CD14-positive monocyte (primary cell): ENCODE results near the gene HEY2. TPM values are rescaled to one million over a fixed set of nuclear protein-coding genes. Genes with fewer than 3 reads are reported as not detected.

Experiments
- DNase-seq, 3 donors: peaks; one replicate each; pipeline ENCODE4 v3.0.0-alpha.2; 2011 to 2022
- H2AFZ ChIP-seq: 2 replicates; pipeline ENCODE4 v1.6.0; 2012; ENCODE audit warnings: mild to moderate bottlenecking, low read depth, low read length, inconsistent platforms; ENCODE audit not compliant: insufficient read depth, poor library complexity, severe bottlenecking
- H3K27ac ChIP-seq, 2 donors: 1 replicate in 1 of 2; 2 replicates in 1 of 2; pipeline ENCODE4 v1.5.1; 2012 to 2013; ENCODE audit warnings: low read length in 2 of 2, control low read depth in 1 of 2, inconsistent platforms in 1 of 2, low read depth in 1 of 2, mild to moderate bottlenecking in 1 of 2
- H3K27me3 ChIP-seq, 2 donors: one replicate each; pipeline versions ENCODE4 v1.6.0 to v1.6.1; 2011 to 2013; ENCODE audit warnings: low read length in 2 of 2; ENCODE audit not compliant: control insufficient read depth in 2 of 2, insufficient read depth in 2 of 2
- H3K36me3 ChIP-seq, 2 donors: replicated peaks in 1 of 2; 1 replicate in 1 of 2; 2 replicates in 1 of 2; pipeline versions ENCODE4 v1.5.1 to v1.6.1; 2012 to 2013; ENCODE audit warnings: low read length in 2 of 2, control low read depth in 1 of 2, inconsistent platforms in 1 of 2, mild to moderate bottlenecking in 1 of 2; ENCODE audit not compliant: insufficient read depth in 2 of 2, control insufficient read depth in 1 of 2
- H3K4me1 ChIP-seq, 2 donors: 1 replicate in 1 of 2; 2 replicates in 1 of 2; pipeline versions ENCODE4 v1.5.1 to v1.6.1; 2012 to 2013; ENCODE audit warnings: low read length in 2 of 2, control low read depth in 1 of 2, inconsistent platforms in 1 of 2, mild to moderate bottlenecking in 1 of 2, moderate library complexity in 1 of 2; ENCODE audit not compliant: insufficient read depth in 2 of 2, control insufficient read depth in 1 of 2
- H3K4me2 ChIP-seq: replicated peaks from 2 replicates; pipeline ENCODE3; 2012; ENCODE audit warnings: low read length, moderate library complexity, mild to moderate bottlenecking; ENCODE audit not compliant: poor library complexity, severe bottlenecking; ENCODE audit errors: extremely low read depth
- H3K4me3 ChIP-seq, 3 experiments: fragments of 200-600 bp in 1 of 3; sonication (generic) in 1 of 3; replicated peaks in 1 of 3; 1 replicate in 2 of 3; 2 replicates in 1 of 3; pipeline ENCODE4 v1.5.1; 2011 to 2013; ENCODE audit warnings: low read length in 3 of 3, mild to moderate bottlenecking in 3 of 3, control low read depth in 2 of 3, low read depth in 2 of 3, inconsistent platforms in 1 of 3, moderate library complexity in 1 of 3
- H3K79me2 ChIP-seq: 2 replicates; pipeline ENCODE4 v1.6.0; 2012; ENCODE audit warnings: mild to moderate bottlenecking, control low read depth, inconsistent platforms, low read length, moderate library complexity; ENCODE audit not compliant: insufficient read depth
- H3K9ac ChIP-seq: 2 replicates; pipeline ENCODE4 v1.6.0; 2017; ENCODE audit warnings: low read length, mild to moderate bottlenecking; ENCODE audit not compliant: insufficient read depth, poor library complexity, severe bottlenecking
- H3K9me3 ChIP-seq, 2 donors: replicated peaks in 1 of 2; 1 replicate in 1 of 2; 2 replicates in 1 of 2; pipeline versions ENCODE4 v1.5.1 to v1.6.1; 2012 to 2013; ENCODE audit warnings: low read length in 2 of 2, control low read depth in 1 of 2; ENCODE audit not compliant: control insufficient read depth in 1 of 2, insufficient read depth in 1 of 2
- H4K20me1 ChIP-seq: 2 replicates; pipeline ENCODE4 v1.6.0; 2012; ENCODE audit warnings: mild to moderate bottlenecking, low read length, control low read depth, moderate library complexity; ENCODE audit not compliant: insufficient read depth
- H3K27ac Mint-ChIP-seq, 7 donors: one replicate each; pipeline ENCODE4 v1.8.0; 2020; ENCODE audit warnings: mild to moderate bottlenecking in 7 of 7, mixed read lengths in 7 of 7, moderate library complexity in 6 of 7, inconsistent platforms in 2 of 7
- H3K27me3 Mint-ChIP-seq, 3 donors: one replicate each; pipeline ENCODE4 v1.8.0; 2021 to 2022; ENCODE audit warnings: low read depth in 3 of 3, mild to moderate bottlenecking in 3 of 3, mixed read lengths in 3 of 3, moderate library complexity in 3 of 3, inconsistent platforms in 1 of 3
- H3K36me3 Mint-ChIP-seq, 2 donors: one replicate each; pipeline ENCODE4 v1.8.0; 2020; ENCODE audit warnings: mixed read lengths in 2 of 2, inconsistent platforms in 1 of 2, mild to moderate bottlenecking in 1 of 2
- H3K4me1 Mint-ChIP-seq: one replicate; pipeline ENCODE4 v1.8.0; 2020; ENCODE audit warnings: mild to moderate bottlenecking, mixed read lengths
- H3K4me3 Mint-ChIP-seq, 2 donors: one replicate each; pipeline ENCODE4 v1.8.0; 2020; ENCODE audit warnings: mild to moderate bottlenecking in 2 of 2, mixed read lengths in 2 of 2, moderate library complexity in 1 of 2
- H3K9me3 Mint-ChIP-seq, 7 donors: one replicate each; pipeline ENCODE4 v1.8.0; 2020 to 2022; ENCODE audit warnings: mixed read lengths in 7 of 7, mild to moderate bottlenecking in 6 of 7, moderate library complexity in 6 of 7, inconsistent platforms in 2 of 7
- WGBS: methylation state at CpG from one replicate; pipeline ENCODE4 v1.1.5; 2013; ENCODE audit warnings: missing lambda C conversion rate; ENCODE audit not compliant: insufficient coverage; 5-methylcytosine and 5-hydroxymethylcytosine counted together
- intact Hi-C, 2 donors: fragments of 100-400 bp; cut with micrococcal nuclease; formaldehyde crosslinking; loops; one replicate each; pipeline versions ENCODE4 v1.15.0 to v1.15.1; 2023
- polyA plus RNA-seq, 3 donors: library from polyadenylated mRNA; depleted of rRNA in 1 of 3; unstranded in 2 of 3; stranded (reverse) in 1 of 3; fragments of 300-500 nt in 2 of 3; fragments of >200 nt in 1 of 3; fragmentation: Illumina TruSeq in 2 of 3; gene quantifications; 1 replicate in 2 of 3; 2 replicates in 1 of 3; pipeline ENCODE4 v1.2.3, GENCODE V29; 2012 to 2021
- TF ChIP-seq, protein P1 (sequence below): fragments of 200-600 bp; IDR thresholded peaks from one replicate; pipeline ENCODE4 v1.8.0; 2022; ENCODE audit warnings: antibody characterized with exemption, mild to moderate bottlenecking

HEY2 gene
- polyA plus RNA-seq, 3 donors, result not detected

DNA sequence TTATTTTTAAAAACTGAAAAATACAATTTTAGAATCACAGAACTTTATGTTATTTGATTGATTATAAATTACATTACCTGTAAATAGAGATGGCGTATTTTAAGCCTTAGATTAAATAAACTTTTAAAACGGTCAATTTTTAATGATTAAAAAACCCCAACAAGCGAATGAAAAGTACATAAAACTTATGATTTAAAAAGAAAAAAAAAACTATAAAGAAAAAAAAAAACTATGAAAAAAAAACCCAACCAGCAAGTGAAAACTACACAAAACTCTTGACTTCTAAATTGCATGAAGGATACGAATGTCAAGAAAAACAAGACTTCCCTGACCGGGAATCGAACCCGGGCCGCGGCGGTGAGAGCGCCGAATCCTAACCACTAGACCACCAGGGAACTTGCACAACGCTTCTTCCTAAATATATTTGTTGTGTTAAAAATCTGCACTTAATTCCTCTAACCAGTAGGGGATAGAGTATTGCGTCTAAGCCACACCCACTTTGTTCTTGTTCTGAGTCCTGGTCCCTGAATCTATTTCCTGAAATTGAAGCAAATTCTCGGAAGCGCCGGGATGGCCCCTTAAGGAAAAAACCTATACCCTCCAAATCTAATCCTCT lies 30.6 kb downstream of the HEY2 start:
- H3K9me3 Mint-ChIP-seq, result peaks cover 0 to 3% (median 0%) of the 10 kb centered on the region in 7 donors
- Histone ChIP-seq H3K9me3 (peaks cover 0 to 4% of the 10 kb centered on the region in 2 donors), H3K4me1 (peaks cover 7 to 14% of the 10 kb centered on the region in 2 donors), H3K27me3 (peaks cover 0 to 3% of the 10 kb centered on the region in 2 donors), H3K36me3 (no peaks in the 10 kb centered on the region), H3K4me3 (peak overlapping the region; percentile 64 to 98 (median 84)), H3K79me2 (no peaks in the 10 kb centered on the region), H3K4me2 (peak overlapping the region; percentile 94), H2AFZ (peak overlapping the region; percentile 93), H4K20me1 (no peaks in the 10 kb centered on the region), H3K27ac (peak overlapping the region; percentile 74 to 94), H3K9ac (peak overlapping the region; percentile 84)
- intact Hi-C loops, result loop anchor here (2.0 to 10.0 kb wide), 3 partner anchors 55 to 177 kb away; partner anchors contain the start of gene HINT3 (in 2 of the 2)
- H3K27me3 Mint-ChIP-seq, result peaks cover 7 to 13% (median 10%) of the 10 kb centered on the region in 3 donors
- peak; percentile 88 to 99 (median 92) for DNase-seq
- no peaks in the 10 kb centered on the region for H3K36me3 Mint-ChIP-seq
- H3K4me1 Mint-ChIP-seq, result no peaks in the 10 kb centered on the region
- 0% methylated on average over 3 of the region's 17 CpGs for WGBS
- TF ChIP-seq, protein P1, sequence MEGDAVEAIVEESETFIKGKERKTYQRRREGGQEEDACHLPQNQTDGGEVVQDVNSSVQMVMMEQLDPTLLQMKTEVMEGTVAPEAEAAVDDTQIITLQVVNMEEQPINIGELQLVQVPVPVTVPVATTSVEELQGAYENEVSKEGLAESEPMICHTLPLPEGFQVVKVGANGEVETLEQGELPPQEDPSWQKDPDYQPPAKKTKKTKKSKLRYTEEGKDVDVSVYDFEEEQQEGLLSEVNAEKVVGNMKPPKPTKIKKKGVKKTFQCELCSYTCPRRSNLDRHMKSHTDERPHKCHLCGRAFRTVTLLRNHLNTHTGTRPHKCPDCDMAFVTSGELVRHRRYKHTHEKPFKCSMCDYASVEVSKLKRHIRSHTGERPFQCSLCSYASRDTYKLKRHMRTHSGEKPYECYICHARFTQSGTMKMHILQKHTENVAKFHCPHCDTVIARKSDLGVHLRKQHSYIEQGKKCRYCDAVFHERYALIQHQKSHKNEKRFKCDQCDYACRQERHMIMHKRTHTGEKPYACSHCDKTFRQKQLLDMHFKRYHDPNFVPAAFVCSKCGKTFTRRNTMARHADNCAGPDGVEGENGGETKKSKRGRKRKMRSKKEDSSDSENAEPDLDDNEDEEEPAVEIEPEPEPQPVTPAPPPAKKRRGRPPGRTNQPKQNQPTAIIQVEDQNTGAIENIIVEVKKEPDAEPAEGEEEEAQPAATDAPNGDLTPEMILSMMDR, result peak; percentile 17
- H3K4me3 Mint-ChIP-seq, result no peak overlapping the region
- no peak overlapping the region for H3K27ac Mint-ChIP-seq

DNA sequence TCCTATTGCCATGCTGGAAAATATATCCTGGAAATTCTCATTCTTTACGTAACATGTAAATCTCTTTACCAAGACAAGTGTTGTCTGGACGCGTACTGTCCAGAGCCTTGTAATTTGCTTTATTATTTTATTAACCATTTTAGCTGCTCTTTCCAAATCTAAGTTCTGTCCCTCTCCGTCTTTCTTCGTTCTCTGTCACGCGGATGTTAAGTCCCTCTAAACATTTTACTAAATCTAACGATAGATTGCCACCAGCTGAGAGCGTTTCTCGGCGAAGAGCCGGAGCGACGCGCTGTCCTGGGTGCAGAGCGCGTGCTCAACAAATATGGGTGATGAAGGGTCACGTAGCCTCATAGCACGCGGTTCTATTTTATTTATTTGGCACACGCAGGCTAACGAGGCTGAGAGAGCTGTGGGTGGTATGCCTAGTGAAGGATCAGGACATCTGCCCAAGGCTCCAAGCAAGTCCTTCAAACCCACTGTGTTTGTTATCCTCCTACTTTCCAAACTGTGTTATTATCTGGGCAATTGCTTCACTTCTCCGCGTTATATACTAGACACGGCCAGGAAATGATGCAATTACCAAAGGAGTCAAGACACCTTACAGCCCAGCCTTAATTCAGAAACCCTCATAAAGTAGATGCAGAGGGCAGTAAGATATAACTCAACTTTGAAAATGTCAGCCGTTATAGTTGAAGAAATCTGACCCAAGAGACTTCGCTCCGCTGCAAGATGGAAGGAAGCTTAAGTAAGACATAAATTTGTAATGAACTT lies 31.3 kb downstream of the HEY2 start:
- H4K20me1 ChIP-seq, result no peaks in the 10 kb centered on the region
- peak overlapping the region; percentile 94 for H3K4me2 ChIP-seq
- TF ChIP-seq, protein P1, result no peak
- no peaks in the 10 kb centered on the region for H3K36me3 ChIP-seq
- H3K27ac ChIP-seq, result peak overlapping the region; percentile 74 to 94
- H3K27me3 ChIP-seq, result no peaks in the 10 kb centered on the region
- no peaks in the 10 kb centered on the region for H3K36me3 Mint-ChIP-seq
- H3K4me1 Mint-ChIP-seq, result no peaks in the 10 kb centered on the region
- H2AFZ ChIP-seq, result peak overlapping the region; percentile 93
- H3K9me3 Mint-ChIP-seq, result peaks cover 0 to 3% (median 0%) of the 10 kb centered on the region in 7 donors
- peaks cover 5 to 9% (median 8%) of the 10 kb centered on the region in 3 donors for H3K27me3 Mint-ChIP-seq
- intact Hi-C loops, result loop anchor here (2.0 to 10.0 kb wide), 3 partner anchors 54 to 176 kb away; partner anchors contain the start of gene HINT3 (in 2 of the 2)
- H3K9me3 ChIP-seq, result peaks cover 0 to 4% of the 10 kb centered on the region in 2 donors
- no peak overlapping the region for H3K27ac Mint-ChIP-seq
- H3K4me3 Mint-ChIP-seq, result no peak overlapping the region
- peaks cover 7 to 14% of the 10 kb centered on the region in 2 donors for H3K4me1 ChIP-seq
- peak overlapping the region; percentile 64 to 98 (median 84) for H3K4me3 ChIP-seq
- peak overlapping the region; percentile 84 for H3K9ac ChIP-seq
- peak; percentile 62 to 65 (median 64) for DNase-seq
- no peaks in the 10 kb centered on the region for H3K79me2 ChIP-seq
- 0% methylated on average over 22 of the region's 28 CpGs for WGBS
